Neuron (in vitro differentiated cells): ENCODE measurements around the gene AK8.

ENCODE experiments used
- H2AFZ ChIP-seq: one replicate; pipeline ENCODE4 v1.6.1; 2013; ENCODE audit warnings: low read depth, mild to moderate bottlenecking, inconsistent platforms, low read length, moderate library complexity
- H3K27me3 ChIP-seq: one replicate; pipeline ENCODE4 v1.6.1; 2013; ENCODE audit warnings: low read length; ENCODE audit not compliant: insufficient read depth
- H3K36me3 ChIP-seq: one replicate; pipeline ENCODE4 v1.6.1; 2013; ENCODE audit warnings: low read length; ENCODE audit not compliant: insufficient read depth
- H3K4me1 ChIP-seq: one replicate; pipeline ENCODE4 v1.6.1; 2013; ENCODE audit warnings: low read length; ENCODE audit not compliant: insufficient read depth
- H3K4me3 ChIP-seq: 2 replicates; pipeline ENCODE4 v1.5.1; 2013; ENCODE audit warnings: mild to moderate bottlenecking, low read length, moderate library complexity
- H3K9me3 ChIP-seq: one replicate; pipeline ENCODE4 v1.6.1; 2013; ENCODE audit warnings: low read length

AK8 gene

GRCh38 chr9:132898051-132898450, 20.0 kb upstream of the AK8 start:
- Histone ChIP-seq H3K9me3 (no peaks in the 10 kb centered on the region), H3K27me3 (no peaks in the 10 kb centered on the region), H3K4me3 (no peak overlapping the region), H2AFZ (no peak overlapping the region), H3K4me1 (no peaks in the 10 kb centered on the region), H3K36me3 (peaks cover 86% of the 10 kb centered on the region)

GRCh38 chr9:132896906-132897305, 18.8 kb upstream of the AK8 start:
- H3K27me3 ChIP-seq, result no peaks in the 10 kb centered on the region
- H3K9me3 ChIP-seq, result no peaks in the 10 kb centered on the region
- H3K4me3 ChIP-seq, result no peak overlapping the region
- H3K36me3 ChIP-seq, result peaks cover 89% of the 10 kb centered on the region
- no peaks in the 10 kb centered on the region for H3K4me1 ChIP-seq
- no peak overlapping the region for H2AFZ ChIP-seq

GRCh38 chr9:132896264-132896663, 18.2 kb upstream of the AK8 start:
- no peak overlapping the region for H3K4me3 ChIP-seq
- H3K36me3 ChIP-seq, result peaks cover 90% of the 10 kb centered on the region
- no peak overlapping the region for H2AFZ ChIP-seq
- H3K9me3 ChIP-seq, result no peaks in the 10 kb centered on the region
- no peaks in the 10 kb centered on the region for H3K27me3 ChIP-seq
- H3K4me1 ChIP-seq, result no peaks in the 10 kb centered on the region

GRCh38 chr9:132894862-132895835, 17.1 kb upstream of the AK8 start:
- H3K27me3 ChIP-seq, result no peaks in the 10 kb centered on the region
- H3K4me3 ChIP-seq, result no peak overlapping the region
- peaks cover 80% of the 10 kb centered on the region for H3K36me3 ChIP-seq
- H3K9me3 ChIP-seq, result no peaks in the 10 kb centered on the region
- no peaks in the 10 kb centered on the region for H3K4me1 ChIP-seq
- H2AFZ ChIP-seq, result no peak overlapping the region

- H3K4me3 ChIP-seq, result no peak overlapping the region
- H3K27me3 ChIP-seq, result no peaks in the 10 kb centered on the region
- no peaks in the 10 kb centered on the region for H3K9me3 ChIP-seq
- no peak overlapping the region for H2AFZ ChIP-seq
- H3K36me3 ChIP-seq, result peaks cover 72% of the 10 kb centered on the region
- H3K4me1 ChIP-seq, result no peaks in the 10 kb centered on the region
Measured at GRCh38 chr9:132894346-132894745, 16.3 kb upstream of the AK8 start.

GRCh38 chr9:132892400-132892799, 14.3 kb upstream of the AK8 start:
- Histone ChIP-seq H3K4me3 (no peak overlapping the region), H3K9me3 (no peaks in the 10 kb centered on the region), H3K27me3 (no peaks in the 10 kb centered on the region), H2AFZ (no peak overlapping the region), H3K36me3 (peaks cover 56% of the 10 kb centered on the region), H3K4me1 (no peaks in the 10 kb centered on the region)

GRCh38 chr9:132888151-132888550, 10.1 kb upstream of the AK8 start:
- no peak overlapping the region for H2AFZ ChIP-seq
- H3K4me1 ChIP-seq, result no peaks in the 10 kb centered on the region
- no peaks in the 10 kb centered on the region for H3K27me3 ChIP-seq
- H3K36me3 ChIP-seq, result peaks cover 15% of the 10 kb centered on the region
- H3K9me3 ChIP-seq, result no peaks in the 10 kb centered on the region
- H3K4me3 ChIP-seq, result no peak overlapping the region

- Histone ChIP-seq H3K4me1 (no peaks in the 10 kb centered on the region), H3K9me3 (no peaks in the 10 kb centered on the region), H3K36me3 (peaks cover 8% of the 10 kb centered on the region), H3K27me3 (no peaks in the 10 kb centered on the region), H2AFZ (no peak overlapping the region), H3K4me3 (no peak overlapping the region)
Measured at GRCh38 chr9:132887181-132888120, 9.4 kb upstream of the AK8 start.

GRCh38 chr9:132886334-132886725, 8.2 kb upstream of the AK8 start:
- no peak overlapping the region for H3K4me3 ChIP-seq
- H3K4me1 ChIP-seq, result no peaks in the 10 kb centered on the region
- H3K9me3 ChIP-seq, result no peaks in the 10 kb centered on the region
- no peaks in the 10 kb centered on the region for H3K27me3 ChIP-seq
- H2AFZ ChIP-seq, result no peak overlapping the region
- H3K36me3 ChIP-seq, result no peaks in the 10 kb centered on the region

- Histone ChIP-seq H3K4me3 (no peak overlapping the region), H3K9me3 (no peaks in the 10 kb centered on the region), H3K36me3 (no peaks in the 10 kb centered on the region), H2AFZ (no peak overlapping the region), H3K4me1 (no peaks in the 10 kb centered on the region), H3K27me3 (no peaks in the 10 kb centered on the region)
Measured at GRCh38 chr9:132885720-132886333, 7.7 kb upstream of the AK8 start.

GRCh38 chr9:132883349-132884294, 5.5 kb upstream of the AK8 start:
- H3K9me3 ChIP-seq, result no peaks in the 10 kb centered on the region

GRCh38 chr9:132882616-132883015, 4.5 kb upstream of the AK8 start:
- H3K36me3 ChIP-seq, result no peaks in the 10 kb centered on the region
- H3K9me3 ChIP-seq, result no peaks in the 10 kb centered on the region
- H2AFZ ChIP-seq, result no peak overlapping the region
- H3K27me3 ChIP-seq, result no peaks in the 10 kb centered on the region
- no peaks in the 10 kb centered on the region for H3K4me1 ChIP-seq
- no peak overlapping the region for H3K4me3 ChIP-seq

More at GRCh38 chr9:132883349-132884294, 5.5 kb upstream of the AK8 start:
- no peak overlapping the region for H2AFZ ChIP-seq
- H3K4me1 ChIP-seq, result no peaks in the 10 kb centered on the region
- H3K36me3 ChIP-seq, result no peaks in the 10 kb centered on the region
- H3K4me3 ChIP-seq, result no peak overlapping the region
- H3K27me3 ChIP-seq, result no peaks in the 10 kb centered on the region
